Ramos (cell line): Measurements from ENCODE around the gene FAM156B.
"Not testable (repeated sequence)": the region's sequence is repeated elsewhere in the genome, so short reads cannot be mapped to it uniquely, and the experiment has no call there.

ENCODE experiments used
- in situ Hi-C: fragments of 300-500 bp; cut with MboI; formaldehyde crosslinking; loops from one replicate; pipeline ENCODE4 v1.14.3; 2022; ENCODE audit warnings: low sequenced_read_pairs; ENCODE audit not compliant: unreplicated experiment

The FAM156B gene

DNA sequence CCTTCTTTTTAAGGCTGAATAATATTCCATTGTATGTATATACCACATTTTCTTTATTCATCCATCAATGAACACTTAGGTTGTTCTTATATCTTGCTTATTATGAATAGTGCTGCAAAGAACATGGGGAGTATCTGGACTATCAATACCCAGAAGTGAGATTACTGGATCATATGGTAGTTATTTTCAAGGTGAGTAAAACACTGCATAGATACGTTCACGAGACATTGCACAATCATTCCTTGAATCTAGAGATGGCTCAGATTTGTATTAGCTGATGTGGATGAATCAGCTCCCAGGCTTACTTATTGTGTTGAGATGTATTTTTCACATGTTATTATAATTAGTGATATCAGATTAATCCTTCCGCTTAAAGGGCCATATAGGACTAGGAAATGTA is 17.6 kb downstream of the FAM156B start:
- in situ Hi-C loops, result not testable (repeated sequence)

DNA sequence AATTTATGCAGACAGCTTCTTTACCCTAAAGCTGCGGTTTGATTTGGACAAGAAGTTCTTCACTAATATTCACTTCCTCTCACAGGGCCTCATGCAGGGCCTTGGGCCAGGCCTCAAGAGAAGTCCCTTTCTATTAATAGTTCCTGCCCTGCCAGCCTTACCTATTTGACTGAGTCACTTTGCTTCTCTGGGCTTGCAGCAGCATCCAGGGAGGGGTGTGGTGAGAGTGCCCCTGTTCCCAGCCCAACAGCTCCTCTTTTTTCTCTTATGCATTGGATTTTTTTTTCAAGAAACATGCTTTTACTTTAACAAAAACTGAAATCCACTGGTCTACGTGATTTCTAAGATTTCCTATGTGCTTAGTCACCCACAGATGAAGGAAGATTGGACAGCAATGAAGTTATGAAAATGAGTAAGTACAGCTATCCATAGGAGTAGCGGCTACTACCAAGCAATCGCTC is 26.7 kb downstream of the FAM156B start:
- in situ Hi-C loops, result no loop called here

DNA sequence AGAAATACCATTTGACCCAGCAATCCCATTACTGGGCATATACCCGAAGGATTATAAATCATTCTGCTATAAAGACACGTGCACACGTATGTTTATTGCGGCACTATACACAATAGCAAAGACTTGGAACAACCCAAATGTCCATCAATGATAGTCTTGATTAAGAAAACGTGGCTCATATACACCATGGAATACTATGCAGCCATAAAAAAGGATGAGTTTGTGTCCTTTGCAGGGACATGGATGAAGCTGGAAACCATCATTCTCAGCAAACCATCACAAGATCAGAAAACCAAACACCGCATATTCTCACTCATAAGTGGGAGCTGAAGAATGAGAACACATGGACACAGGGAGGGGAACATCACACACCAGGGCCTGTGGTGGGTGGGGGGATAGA is 33.1 kb downstream of the FAM156B start:
- in situ Hi-C loops, result not testable (repeated sequence)

DNA sequence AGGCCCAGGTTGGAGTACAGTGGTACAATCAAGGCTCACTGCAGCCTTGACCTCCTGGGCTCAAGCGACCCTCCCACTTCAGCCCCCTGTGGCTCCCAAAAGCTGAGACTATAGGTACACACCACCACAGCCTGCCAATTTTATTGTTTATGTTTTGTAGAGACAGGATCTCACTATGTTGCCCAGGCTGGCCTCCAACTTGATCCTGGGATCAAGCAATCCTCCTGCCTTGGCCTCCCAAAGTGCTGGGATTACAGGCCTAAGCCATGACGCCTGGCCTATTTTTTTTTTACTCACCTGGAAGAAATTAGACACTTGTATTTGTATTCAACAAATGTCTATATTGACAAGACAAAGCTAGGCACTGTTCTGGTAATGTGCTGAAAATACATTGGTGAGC is 36.1 kb downstream of the FAM156B start:
- in situ Hi-C loops, result no loop called here

DNA sequence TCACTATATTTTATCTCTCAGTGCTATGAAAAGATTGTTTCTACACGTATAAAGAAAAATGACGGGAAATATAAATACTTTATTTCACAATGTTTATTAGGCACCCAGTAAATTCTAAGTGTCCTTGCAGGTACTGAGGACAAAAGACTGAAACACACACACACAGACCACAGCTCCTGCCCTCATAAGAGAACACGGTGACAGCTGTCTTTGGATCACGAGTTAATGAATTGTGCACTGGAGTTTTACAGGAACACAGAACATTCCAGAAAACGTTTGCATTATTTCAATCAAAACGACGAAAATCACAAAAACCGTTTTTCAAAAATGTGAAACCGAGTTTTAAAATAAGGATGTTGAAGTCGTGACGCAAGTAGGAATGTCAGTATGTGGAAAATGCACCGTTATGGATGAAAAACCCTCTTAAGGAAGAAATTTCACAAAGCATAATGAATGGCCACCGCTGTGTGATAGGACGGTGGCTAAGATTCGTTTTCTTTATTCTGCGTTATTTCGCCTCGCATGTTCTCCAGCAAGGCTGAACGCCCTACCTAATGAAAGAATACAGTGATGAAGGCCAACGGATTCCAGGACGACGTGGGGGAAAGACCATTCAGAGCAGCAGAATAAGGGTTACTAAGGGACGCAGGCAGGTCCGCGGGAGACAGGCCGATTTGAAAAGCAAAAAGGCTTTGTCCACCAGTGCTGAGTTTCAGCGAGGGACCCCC is 37.0 kb downstream of the FAM156B start:
- in situ Hi-C loops, result no loop called here

DNA sequence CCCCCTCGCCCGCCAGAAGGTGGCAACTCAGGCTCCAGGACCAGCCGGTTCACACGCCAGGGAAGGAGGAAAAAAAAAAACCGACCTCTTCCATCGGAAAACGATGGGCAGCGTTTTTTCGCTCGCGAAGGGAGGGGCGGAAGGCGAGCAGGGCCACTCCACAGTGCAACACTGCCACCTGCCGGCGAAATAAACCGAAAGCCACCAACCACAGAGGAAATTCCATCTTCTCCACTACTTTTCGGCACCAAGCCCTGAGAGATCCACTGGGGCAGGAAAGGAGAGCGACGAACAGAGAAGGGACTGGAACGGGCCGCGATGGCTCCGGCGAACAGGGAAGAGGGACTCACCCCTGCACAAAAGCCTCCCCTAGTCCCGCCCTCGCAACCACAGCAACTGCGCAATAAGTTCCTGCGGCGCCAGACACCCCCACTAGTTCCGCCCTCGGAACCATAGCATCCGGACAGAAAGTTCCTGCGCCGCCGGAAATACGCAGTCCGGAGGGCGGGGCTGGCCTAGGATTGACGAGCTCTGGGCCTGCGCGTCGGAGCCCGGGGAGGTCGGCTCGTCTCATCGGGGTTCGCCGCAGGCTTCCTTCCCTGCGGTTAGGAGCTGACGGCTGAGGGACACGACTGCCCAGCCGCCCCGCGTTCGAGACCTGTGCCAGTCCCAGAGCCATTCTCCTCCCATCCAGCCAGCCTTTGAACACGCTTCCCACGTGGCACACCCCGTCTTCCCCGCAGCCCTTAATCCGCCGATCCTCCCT is 37.8 kb downstream of the FAM156B start:
- in situ Hi-C loops, result no loop called here

DNA sequence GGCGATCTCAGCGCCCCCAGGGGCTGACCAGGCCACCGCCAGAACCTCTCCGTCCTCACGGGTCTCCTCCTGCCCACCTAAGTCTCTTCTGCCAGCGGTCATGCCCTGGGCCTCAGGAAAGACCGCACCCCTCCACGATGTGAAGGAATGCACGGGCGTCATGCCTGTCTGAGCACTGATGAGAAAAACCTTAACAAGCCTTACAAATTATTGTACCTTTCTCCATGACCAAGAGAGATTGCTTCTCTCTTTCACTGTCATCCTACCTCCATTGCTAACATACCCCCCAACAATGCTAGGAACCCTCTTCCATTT is 38.3 kb downstream of the FAM156B start:
- in situ Hi-C loops, result not testable (repeated sequence)

DNA sequence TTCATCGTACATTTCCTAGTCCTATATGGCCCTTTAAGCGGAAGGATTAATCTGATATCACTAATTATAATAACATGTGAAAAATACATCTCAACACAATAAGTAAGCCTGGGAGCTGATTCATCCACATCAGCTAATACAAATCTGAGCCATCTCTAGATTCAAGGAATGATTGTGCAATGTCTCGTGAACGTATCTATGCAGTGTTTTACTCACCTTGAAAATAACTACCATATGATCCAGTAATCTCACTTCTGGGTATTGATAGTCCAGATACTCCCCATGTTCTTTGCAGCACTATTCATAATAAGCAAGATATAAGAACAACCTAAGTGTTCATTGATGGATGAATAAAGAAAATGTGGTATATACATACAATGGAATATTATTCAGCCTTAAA is 43.6 kb downstream of the FAM156B start:
- in situ Hi-C loops, result not testable (repeated sequence)

DNA sequence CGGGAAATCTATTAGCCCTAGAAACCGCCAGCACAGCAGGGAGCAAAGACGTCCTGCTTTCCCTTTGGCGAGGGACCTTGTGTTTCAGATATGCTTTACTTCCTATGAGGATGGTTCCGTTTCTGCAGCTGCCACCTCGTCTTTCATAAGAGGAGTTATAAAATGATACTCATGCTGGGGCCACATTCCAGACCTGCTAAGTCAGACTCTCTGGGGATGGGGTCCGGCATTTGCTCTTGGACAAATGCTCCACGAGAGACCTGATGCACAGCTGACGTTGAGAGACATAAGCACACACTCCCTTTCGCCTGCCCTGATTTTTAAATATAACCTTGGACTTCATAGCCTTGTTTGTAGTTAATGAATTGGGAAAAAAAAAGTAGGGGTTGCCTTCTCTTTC is 44.6 kb downstream of the FAM156B start:
- in situ Hi-C loops, result not testable (repeated sequence)

DNA sequence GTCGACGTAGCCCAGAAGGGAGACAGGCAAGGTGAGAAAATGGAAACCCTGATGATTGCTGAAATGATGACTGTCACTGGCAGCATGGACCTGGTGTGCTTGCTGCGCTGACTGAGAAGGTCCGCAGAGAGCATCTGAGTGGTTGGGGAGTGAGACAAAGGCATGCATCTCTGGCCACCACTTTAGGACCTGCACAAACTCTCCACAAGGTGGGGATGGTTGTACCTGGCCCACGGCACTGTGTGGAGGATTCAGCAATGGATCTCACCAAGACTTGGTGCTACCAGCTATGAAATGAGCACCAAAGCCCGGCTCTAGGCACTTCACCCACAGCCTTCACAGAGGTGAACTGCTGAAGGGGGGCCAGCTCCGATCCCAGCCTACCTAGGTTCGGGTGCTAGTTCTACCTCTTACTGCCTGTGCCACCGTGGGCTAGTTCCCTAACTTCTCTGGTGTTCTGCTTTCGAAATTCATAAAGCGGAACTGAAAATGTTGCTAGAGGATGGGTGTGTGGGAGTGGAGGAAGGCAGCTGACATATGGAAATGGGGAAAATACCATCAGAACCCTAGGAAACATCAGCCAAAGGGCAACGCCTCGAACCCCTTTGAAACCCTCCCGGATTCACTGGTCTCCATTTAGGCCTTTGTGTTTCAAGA is 48.8 kb downstream of the FAM156B start:
- in situ Hi-C loops, result not testable (repeated sequence)

DNA sequence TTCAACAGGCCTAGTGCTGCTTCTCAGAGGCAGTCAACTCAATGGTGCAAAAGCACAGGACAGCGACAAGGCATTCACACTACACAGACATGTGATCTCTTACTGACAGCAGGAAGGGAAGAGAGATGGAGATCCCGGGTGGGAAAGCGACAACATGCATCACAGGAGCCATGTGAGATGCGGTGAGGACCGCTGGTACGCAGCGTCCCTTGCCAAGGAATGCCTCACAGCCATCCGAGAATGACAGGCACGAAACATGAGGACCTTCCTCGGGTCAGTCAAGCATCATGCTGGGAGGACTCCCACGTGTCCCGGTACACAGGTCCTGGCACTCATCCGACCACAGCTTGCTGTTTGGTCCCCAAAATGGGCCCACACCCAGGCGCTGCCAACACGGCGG is 50.4 kb downstream of the FAM156B start:
- in situ Hi-C loops, result not testable (repeated sequence)

DNA sequence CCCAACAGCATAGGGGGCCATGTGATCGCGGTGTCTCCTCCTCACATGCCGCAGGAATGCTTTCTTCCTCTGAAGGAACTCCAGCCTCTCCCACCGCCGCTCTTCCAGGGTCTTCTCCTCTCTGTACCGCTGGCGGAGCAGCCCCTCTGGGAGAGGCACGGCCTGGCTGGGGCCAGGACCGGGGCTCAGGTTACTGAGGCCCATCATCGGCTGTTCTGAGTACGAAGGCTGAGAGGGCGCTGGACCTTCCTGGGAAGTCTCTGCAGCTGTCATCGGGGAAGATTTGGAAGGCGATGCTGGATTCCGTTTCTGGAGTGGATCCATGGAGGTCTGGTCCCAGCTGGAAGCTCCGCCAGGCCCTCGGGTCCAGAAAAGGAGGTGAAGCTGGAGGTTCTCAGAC is 51.1 kb downstream of the FAM156B start:
- in situ Hi-C loops, result not testable (repeated sequence)

DNA sequence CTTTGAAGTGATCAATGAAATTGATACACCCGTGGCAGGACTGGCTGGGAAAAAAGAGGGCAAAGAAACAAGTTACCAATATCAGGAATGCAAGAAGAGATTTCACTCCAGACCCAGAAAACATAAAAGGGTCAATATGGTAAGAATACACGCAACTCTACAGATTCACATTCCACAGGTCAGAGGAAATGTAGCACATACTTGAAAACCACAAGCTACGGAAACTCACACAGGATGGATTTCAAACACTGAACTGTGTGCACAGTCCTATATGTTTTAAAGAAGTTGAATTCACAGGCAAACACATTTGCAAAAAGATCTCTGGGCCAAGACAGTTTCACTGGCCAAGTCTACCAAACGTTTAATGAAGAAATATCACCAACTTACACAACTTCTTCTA is 52.2 kb downstream of the FAM156B start:
- in situ Hi-C loops, result not testable (repeated sequence)

DNA sequence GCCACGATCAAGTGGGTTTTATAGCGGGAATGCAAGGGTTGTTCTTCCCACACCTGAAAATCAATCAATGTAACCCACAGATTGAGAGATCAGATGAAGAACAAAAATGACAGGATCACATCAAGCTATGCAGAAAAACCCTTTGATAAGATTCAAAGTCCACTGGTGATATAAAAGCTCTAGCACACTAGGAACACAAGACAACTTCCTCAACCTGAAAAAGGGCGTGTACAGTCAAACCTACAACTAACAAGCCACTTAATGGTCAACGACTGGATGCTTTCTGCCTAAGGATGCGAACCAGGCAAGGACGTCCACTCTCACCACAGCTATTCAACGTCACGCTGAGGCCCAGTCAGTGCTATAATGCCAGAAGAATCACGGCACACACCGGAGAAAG is 52.8 kb downstream of the FAM156B start:
- in situ Hi-C loops, result not testable (repeated sequence)
